HG03354 (cell line): Measurements from ENCODE around the gene FMR1.

Experiments used
- ATAC-seq: cut with Tn5 transposase; IDR thresholded peaks from one replicate; pipeline ENCODE4 v1.9.1; 2021; ENCODE audit warnings: mild to moderate bottlenecking; ENCODE audit not compliant: unreplicated experiment, poor library complexity, severe bottlenecking

FMR1 gene

DNA sequence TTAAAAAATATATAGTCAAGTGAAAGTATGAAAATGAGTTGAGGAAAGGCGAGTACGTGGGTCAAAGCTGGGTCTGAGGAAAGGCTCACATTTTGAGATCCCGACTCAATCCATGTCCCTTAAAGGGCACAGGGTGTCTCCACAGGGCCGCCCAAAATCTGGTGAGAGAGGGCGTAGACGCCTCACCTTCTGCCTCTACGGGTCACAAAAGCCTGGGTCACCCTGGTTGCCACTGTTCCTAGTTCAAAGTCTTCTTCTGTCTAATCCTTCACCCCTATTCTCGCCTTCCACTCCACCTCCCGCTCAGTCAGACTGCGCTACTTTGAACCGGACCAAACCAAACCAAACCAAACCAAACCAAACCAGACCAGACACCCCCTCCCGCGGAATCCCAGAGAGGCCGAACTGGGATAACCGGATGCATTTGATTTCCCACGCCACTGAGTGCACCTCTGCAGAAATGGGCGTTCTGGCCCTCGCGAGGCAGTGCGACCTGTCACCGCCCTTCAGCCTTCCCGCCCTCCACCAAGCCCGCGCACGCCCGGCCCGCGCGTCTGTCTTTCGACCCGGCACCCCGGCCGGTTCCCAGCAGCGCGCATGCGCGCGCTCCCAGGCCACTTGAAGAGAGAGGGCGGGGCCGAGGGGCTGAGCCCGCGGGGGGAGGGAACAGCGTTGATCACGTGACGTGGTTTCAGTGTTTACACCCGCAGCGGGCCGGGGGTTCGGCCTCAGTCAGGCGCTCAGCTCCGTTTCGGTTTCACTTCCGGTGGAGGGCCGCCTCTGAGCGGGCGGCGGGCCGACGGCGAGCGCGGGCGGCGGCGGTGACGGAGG, at the start of gene FMR1:
TSS of gene FMR1 (plus strand) at position 728 of the 831 bp plus-strand sequence. CDS start 261 bp downstream, outside the sequence.
- ATAC-seq = peak; percentile 90

DNA sequence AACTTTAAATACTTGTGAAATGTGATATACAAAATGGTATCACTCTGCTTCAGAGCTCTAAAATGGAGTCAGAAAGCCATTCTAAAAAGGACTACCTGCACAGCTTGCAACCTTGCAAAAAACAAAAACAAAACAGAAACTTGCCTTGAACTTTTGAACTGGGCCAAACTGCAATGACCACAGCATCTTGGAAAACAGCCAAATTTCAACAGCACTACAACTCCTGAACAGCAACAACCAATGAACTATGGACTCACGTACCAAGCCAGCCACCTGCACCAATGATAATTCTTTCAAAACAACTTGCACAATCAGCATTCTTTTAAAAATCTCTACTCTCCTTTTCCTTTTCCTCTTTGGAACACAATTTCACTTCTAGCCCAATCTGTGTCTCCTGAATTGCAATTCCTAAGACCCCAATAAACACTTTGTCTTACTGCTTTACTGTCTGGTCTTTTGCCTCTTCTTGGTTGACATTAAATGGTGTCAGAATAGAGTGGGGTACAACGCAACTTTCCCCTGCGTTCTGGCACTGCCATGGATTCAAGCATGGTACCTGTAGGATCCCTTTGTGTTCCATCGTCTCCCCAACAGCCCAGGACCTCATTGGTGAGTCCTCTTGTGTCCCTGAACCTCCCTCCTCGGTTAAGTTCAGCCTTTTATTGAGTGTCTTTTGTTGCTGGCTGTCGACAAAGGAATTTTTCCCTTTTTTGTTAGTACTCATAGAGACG, 35.7 kb upstream of the FMR1 start:
- ATAC-seq = peak; percentile 95

DNA sequence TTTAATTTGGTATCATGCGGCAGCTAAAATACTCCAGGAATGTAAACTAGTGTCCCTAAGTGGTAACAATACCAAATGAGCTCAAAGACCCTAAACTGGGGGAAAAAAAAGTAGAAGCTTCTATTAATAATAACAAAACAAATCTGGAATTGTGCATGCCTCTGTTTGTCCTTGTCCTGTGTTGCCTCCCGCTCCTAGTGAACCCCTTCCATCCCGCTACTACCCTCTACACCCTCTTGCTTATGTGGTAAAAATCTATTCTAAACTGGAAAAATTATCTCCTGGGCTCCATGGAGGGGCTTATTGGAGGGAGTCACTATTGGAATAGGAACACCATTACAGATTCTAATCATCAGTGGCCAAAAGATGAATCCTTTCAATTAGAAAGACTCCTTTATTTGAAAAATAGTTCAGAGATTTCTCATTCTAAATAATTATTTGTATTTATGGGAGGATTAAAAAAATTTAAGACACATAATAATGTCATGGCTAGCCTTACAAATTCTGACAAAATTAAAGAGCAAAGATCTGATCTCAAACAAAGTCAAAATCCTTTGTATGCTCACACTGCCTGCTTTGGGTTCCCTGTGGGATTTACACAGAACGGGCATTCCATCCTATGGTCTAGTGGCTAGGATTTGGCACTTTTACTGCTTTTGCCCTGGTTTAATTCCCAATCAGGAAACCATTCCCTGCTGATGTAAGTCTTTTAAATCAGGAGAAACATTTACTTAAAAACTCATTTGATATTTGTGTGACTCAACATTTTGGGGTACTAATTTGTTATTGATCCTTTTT, 34.7 kb upstream of the FMR1 start:
- no peak for ATAC-seq

DNA sequence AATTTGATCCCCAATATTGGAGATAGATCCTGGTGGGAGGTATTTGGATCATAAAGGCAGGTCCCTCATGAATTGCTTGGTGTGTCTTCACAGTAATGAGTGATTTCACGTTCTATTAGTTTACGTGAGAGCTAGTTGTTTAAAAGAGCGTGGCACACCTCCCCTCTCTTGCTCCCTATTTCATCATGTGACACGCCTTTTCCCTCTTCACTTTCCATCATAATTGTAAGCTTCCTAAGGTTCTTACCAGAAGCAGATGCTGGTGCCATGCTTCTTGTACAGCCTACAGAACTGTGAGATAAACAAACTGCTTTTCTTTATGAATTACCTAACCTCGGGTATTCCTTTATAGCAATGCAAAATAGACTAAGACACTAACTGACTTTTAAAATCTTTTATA, 34.0 kb upstream of the FMR1 start:
- ATAC-seq = no peak

GRCh38 chrX:147884958-147885357, 26.8 kb upstream of the FMR1 start:
- ATAC-seq = peak; percentile 71

- ATAC-seq = no peak
Measured at GRCh38 chrX:147890756-147891155, 21.0 kb upstream of the FMR1 start.

DNA sequence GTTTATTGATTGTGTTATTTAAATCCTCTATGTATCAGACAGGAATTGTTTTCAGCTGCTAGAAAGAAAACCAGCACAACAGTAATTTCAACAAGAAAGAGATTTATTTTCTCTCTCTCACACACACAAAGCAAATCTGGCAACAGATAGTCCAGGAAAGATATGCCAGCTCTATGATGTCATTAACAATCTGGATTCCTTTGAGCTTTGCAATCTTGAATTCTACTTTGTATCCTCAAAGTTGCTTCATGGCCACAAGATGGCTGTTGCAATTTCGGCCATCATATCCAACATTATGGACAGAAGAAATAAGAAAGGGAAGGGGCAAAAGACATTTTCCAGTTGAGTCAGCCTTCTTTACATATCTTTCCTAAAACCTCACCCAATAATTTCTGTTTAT, 19.8 kb upstream of the FMR1 start:
- no peak for ATAC-seq

- no peak for ATAC-seq
Measured at GRCh38 chrX:147893741-147894140, 18.0 kb upstream of the FMR1 start.

DNA sequence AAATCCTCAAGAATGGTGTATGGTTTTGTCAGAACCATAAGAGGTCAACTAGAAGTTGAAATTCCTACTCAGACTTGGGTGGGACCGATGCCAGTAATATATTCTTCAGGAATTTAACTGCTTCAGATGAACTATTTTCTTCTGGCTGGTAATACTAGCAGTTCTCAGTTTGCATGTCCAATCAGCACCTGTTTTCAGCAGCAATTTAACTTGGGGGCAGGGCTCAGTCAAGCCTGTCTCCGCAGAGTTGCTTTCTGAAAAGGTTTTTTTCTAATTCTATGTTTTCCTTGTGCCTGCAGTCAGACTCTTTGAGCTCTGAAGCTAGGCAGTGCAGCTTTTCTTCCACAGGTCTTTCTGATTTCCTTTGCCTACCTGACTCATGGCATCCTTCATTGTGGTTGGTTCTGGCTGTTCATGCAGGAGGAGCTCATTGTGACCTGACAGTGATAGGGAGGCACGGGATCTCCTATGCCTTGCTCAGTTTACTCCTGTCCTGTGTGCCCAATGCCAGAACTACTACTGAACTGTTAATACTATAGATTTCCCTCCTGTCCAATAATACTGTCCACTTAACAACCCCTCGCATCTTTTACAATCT, 17.3 kb upstream of the FMR1 start:
- ATAC-seq = no peak

GRCh38 chrX:147897117-147897516, 14.6 kb upstream of the FMR1 start:
- no peak for ATAC-seq

DNA sequence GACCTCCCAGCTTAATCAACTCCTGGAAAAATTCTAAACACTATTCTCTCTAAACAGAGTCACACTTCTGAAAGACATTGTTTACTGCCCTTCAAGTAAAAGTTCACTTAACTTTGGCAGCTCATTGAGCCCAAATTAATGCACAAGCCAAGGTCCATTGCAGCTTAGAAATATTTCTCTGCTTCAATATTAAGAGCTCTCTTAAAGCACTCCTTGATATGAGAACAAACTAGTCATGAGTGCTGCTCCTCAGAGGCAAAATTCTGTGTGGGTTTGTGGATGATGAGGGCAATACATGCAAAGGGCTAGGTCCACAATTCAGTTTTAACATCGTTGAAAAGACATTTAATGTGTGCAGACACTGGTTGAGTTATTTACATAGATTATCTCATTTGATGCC, 12.8 kb upstream of the FMR1 start:
- no peak for ATAC-seq

DNA sequence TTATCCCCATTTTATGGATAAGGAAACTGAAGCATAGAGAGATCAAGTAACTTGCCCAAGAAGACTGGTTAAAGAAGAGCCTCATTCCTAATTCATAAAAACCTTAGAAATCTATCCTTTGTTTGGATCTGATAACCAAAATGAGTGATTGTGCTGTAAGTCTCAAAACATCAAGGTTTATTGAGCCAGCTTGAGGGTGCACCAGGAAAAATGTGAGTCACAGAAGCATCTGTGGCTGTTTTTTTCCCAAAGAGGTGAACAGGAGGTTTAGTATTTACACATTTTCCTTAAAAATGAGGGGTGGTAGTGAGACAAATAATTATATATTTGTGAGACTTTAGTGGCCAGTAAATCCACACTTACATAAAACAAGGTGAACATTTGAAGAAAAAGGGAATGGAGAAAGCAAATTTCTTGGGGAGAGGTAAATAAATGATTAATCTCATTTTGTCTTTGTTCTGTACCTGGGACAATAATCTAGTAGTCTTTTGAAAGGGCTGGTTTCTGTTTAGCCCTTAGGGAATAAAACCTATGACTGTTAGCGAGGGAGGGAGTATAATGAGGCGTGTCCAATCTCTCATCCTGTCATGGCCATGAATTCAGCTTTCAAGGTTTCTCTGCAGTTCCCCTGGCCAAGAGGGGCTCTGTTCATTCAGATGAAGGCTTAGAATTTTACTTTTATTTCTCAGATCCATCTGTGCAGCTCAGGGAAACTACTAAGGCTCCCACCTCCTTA, 12.2 kb upstream of the FMR1 start:
- peak; percentile 98 for ATAC-seq

GRCh38 chrX:147900349-147900748, 11.4 kb upstream of the FMR1 start:
- ATAC-seq = no peak

DNA sequence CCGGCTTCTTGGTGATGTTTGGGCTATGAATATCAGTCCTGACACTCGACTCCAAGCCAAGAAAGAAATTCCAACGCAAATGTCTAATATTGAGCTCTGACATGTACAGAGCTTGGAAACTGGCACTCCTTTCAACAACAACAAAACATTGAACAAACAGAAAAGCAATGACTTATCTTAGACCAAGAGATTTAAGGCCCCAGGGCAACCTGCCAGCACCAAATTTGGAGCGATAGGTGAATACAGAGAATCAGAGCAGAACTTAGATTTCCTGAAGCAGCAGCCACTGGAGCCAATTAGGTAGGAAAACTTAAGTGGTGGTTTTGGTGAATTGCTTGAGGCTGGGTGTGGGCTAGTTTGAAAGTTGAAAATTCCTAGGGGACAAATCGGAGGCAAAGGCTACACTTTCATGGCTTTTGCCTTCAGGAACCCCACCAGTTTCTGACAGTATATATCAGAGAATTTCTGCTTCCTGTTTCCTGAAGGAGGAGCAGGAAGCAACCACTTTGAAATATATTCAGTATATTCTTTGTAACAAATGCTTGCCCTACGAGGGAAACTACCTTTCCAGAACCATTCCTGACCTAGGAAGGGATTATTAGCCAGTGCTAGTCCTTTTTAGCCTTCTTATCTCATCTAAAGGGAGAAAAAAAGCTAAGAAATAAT, 10.1 kb upstream of the FMR1 start:
- no peak for ATAC-seq

- no peak for ATAC-seq
Measured at GRCh38 chrX:147902270-147902669, 9.4 kb upstream of the FMR1 start.

DNA sequence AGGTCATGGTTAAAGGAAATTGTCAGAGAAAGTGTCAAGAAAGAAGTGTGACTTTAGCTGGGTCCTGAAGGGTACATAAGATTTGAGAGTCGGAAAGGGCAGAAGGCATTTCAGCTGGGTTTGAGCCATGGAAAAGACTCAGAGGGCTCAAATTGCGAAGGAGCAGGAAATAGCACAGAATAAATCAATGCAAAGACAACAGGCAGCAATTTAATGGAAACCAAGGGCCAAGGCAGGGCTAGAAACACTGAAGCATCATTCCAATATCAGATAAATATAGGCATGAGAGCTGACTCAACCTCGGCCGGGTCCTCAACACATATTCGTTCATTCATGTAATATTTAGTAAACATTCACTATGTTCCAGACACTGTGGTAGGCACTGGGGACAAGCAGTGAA, 3.6 kb upstream of the FMR1 start:
- ATAC-seq = no peak

DNA sequence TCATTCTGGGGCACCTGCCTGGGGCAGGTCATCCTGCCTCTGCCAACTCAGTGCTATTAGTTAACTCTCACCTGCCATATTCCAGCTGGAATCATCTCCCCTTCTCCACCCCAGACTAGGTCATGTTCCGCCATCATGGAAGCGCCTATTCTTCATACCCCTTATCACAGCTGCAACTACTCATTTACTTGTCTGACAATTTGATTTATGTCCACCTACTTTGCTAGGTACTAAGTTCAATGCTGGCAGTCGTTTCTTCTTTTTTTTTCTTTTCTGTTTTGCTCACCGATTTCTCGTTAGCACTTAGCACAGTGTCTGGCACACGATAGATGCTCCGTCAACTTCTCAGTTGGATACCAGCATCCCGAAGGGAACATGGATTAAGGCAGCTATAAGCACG, 1.1 kb upstream of the FMR1 start:
- ATAC-seq = no peak

- peak; percentile 41 for ATAC-seq
Measured at GRCh38 chrX:147912093-147912801, 528 bp downstream of the FMR1 start.
